ACC112 (cell line): Measurements from ENCODE around the gene EPHB3.

Experiments
- H2AFZ ChIP-seq: fragments of 200-600 bp; sonication (generic); one replicate; pipeline ENCODE4 v1.6.0; 2017; ENCODE audit warnings: antibody characterized with exemption, low read length; ENCODE audit not compliant: unreplicated experiment
- H3K27ac ChIP-seq: fragments of 200-600 bp; sonication (generic); 2 replicates; pipeline ENCODE4 v1.5.1; 2014; ENCODE audit warnings: low read depth, mild to moderate bottlenecking, antibody characterized with exemption, low read length, moderate library complexity
- H3K27me3 ChIP-seq: fragments of 200-600 bp; sonication (generic); 2 replicates; pipeline ENCODE4 v1.6.1; 2014; ENCODE audit warnings: mild to moderate bottlenecking, antibody characterized with exemption, low read length, moderate library complexity, mixed read lengths; ENCODE audit not compliant: insufficient read depth
- H3K36me3 ChIP-seq: fragments of 200-600 bp; sonication (generic); 2 replicates; pipeline ENCODE4 v1.6.1; 2016; ENCODE audit warnings: mild to moderate bottlenecking, antibody characterized with exemption, low read length, moderate library complexity, mixed read lengths; ENCODE audit not compliant: insufficient read depth
- H3K4me1 ChIP-seq: fragments of 200-600 bp; sonication (generic); one replicate; pipeline ENCODE4 v1.6.1; 2016; ENCODE audit warnings: low read length, mixed read lengths; ENCODE audit not compliant: insufficient read depth, unreplicated experiment, control insufficient read depth
- H3K4me3 ChIP-seq: fragments of 200-600 bp; sonication (generic); 2 replicates; pipeline ENCODE4 v1.5.1; 2014; ENCODE audit warnings: mild to moderate bottlenecking, low read depth, low read length
- H3K79me2 ChIP-seq: fragments of 200-600 bp; sonication (generic); one replicate; pipeline ENCODE4 v1.6.0; 2016; ENCODE audit warnings: low read length; ENCODE audit not compliant: control insufficient read depth, unreplicated experiment, insufficient read depth

The EPHB3 gene

GRCh38 chr3:184593220-184593927, 31.8 kb downstream of the EPHB3 start:
- H3K4me1 ChIP-seq = peaks cover 7% of the 10 kb centered on the region

GRCh38 chr3:184593928-184594303, 32.3 kb downstream of the EPHB3 start:
- Histone ChIP-seq H3K79me2 (no peaks in the 10 kb centered on the region), H3K36me3 (no peaks in the 10 kb centered on the region), H3K4me1 (peaks cover 7% of the 10 kb centered on the region), H3K27me3 (no peaks in the 10 kb centered on the region), H3K27ac (no peak overlapping the region), H2AFZ (no peak overlapping the region), H3K4me3 (no peak overlapping the region)

More at GRCh38 chr3:184593220-184593927, 31.8 kb downstream of the EPHB3 start:
- Histone ChIP-seq H2AFZ (no peak overlapping the region), H3K4me3 (no peak overlapping the region), H3K27me3 (peaks cover 2% of the 10 kb centered on the region; the same call in 1 of the 2 replicates), H3K36me3 (no peaks in the 10 kb centered on the region), H3K79me2 (no peaks in the 10 kb centered on the region), H3K27ac (no peak overlapping the region)

GRCh38 chr3:184594371-184595001, 32.9 kb downstream of the EPHB3 start:
- Histone ChIP-seq H3K27ac (no peak overlapping the region), H3K4me1 (peaks cover 7% of the 10 kb centered on the region), H3K27me3 (no peaks in the 10 kb centered on the region), H3K36me3 (no peaks in the 10 kb centered on the region), H3K4me3 (no peak overlapping the region), H2AFZ (no peak overlapping the region), H3K79me2 (no peaks in the 10 kb centered on the region)

- Histone ChIP-seq H3K4me1 (peaks cover 5% of the 10 kb centered on the region), H3K27me3 (peaks cover 3% of the 10 kb centered on the region; the same call in 1 of the 2 replicates), H3K79me2 (no peaks in the 10 kb centered on the region), H2AFZ (no peak overlapping the region), H3K27ac (no peak overlapping the region), H3K4me3 (no peak overlapping the region), H3K36me3 (no peaks in the 10 kb centered on the region)
Measured at GRCh38 chr3:184595726-184596125, 34.1 kb downstream of the EPHB3 start.

- H2AFZ ChIP-seq = no peak overlapping the region
- peaks cover 8% of the 10 kb centered on the region; the same call in 1 of the 2 replicates for H3K27me3 ChIP-seq
- no peaks in the 10 kb centered on the region for H3K4me1 ChIP-seq
- H3K27ac ChIP-seq = no peak overlapping the region
- H3K36me3 ChIP-seq = no peaks in the 10 kb centered on the region
- H3K4me3 ChIP-seq = no peak overlapping the region
- no peaks in the 10 kb centered on the region for H3K79me2 ChIP-seq
Measured at GRCh38 chr3:184596233-184596632, 34.6 kb downstream of the EPHB3 start.

DNA sequence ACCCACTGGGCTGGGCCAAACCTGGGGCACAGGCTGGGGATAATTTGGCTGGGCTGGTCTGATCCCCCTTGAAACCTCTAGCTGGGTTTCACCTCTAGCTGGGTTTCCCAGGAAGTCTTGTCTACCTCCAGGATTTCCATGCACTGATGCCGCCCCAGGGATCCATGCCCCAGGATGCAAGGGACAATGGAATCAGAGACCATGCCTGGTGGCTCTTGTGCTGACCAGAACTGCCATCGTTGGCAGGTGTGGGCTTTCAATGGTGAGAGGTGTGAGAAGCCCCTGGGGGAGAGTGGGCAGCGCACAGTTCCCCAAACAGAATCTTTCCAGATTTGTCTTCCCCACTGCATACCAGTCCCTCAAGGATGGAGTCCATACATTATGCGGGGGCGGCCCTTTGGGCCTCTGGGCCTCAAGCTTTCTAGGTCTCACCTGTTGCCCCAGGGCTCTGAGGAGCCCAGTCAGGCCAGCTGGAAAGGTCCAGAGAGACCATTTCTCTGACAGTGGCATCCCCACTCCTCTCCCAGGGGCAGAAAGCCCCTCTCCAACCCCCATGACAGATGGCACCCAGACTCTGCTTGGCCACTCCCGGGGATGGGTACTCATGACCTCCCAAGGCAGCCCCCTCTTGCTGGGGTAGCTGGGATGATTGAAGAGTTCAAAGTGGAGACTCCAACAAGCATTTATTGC, 35.4 kb downstream of the EPHB3 start:
- Histone ChIP-seq H2AFZ (no peak overlapping the region), H3K4me1 (no peaks in the 10 kb centered on the region), H3K79me2 (no peaks in the 10 kb centered on the region), H3K36me3 (no peaks in the 10 kb centered on the region), H3K4me3 (no peak overlapping the region), H3K27me3 (peaks cover 16% of the 10 kb centered on the region), H3K27ac (no peak overlapping the region)

DNA sequence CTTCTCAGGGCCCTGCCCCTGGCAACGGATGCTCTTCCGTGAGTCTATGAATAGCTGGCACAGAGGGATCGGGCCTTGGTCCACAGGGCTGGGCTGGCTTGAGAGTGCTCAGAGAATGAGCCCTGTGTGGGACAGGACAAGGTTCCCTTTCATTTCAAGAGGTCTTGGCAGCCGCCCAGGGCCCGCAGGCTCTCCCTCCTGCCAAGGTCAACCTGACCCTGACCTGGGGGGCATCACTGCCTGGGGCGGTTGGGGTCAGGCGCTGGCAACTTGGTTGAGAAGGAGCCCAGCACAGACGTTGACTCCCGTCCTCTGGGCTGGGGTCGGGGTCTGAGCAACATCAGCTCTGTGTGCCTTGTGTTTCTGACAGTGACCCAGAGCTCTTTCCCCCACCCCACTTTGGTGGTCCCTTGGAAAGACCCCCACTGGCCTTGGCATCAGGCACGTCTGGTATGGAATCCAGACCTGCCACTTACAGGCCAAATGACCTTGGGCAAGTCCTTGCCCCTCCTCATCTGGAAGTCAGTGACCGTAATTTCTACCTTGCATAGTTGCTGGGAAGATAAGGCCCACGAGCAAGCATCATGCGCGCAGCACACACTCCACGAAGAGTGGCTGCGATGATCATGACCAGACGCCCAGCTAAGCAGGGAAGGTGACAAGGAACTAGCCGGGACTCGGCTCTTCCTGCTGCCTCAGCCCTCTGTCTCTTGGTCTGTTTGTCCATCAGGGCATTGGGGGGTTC, 36.4 kb downstream of the EPHB3 start:
- no peaks in the 10 kb centered on the region for H3K36me3 ChIP-seq
- H3K4me3 ChIP-seq = no peak overlapping the region
- peaks cover 7% of the 10 kb centered on the region for H3K4me1 ChIP-seq
- no peak overlapping the region for H3K27ac ChIP-seq
- H3K27me3 ChIP-seq = peaks cover 26% of the 10 kb centered on the region
- H3K79me2 ChIP-seq = no peaks in the 10 kb centered on the region
- no peak overlapping the region for H2AFZ ChIP-seq

GRCh38 chr3:184598574-184598927, 37.0 kb downstream of the EPHB3 start:
- peaks cover 32% of the 10 kb centered on the region for H3K27me3 ChIP-seq
- no peak overlapping the region for H3K4me3 ChIP-seq
- peaks cover 8% of the 10 kb centered on the region for H3K4me1 ChIP-seq
- no peak overlapping the region for H3K27ac ChIP-seq
- no peak overlapping the region for H2AFZ ChIP-seq
- no peaks in the 10 kb centered on the region for H3K79me2 ChIP-seq
- H3K36me3 ChIP-seq = no peaks in the 10 kb centered on the region

GRCh38 chr3:184599143-184599542, 37.6 kb downstream of the EPHB3 start:
- no peaks in the 10 kb centered on the region for H3K79me2 ChIP-seq
- peaks cover 38% of the 10 kb centered on the region for H3K27me3 ChIP-seq
- no peaks in the 10 kb centered on the region for H3K36me3 ChIP-seq
- H2AFZ ChIP-seq = no peak overlapping the region
- no peak overlapping the region for H3K27ac ChIP-seq
- no peak overlapping the region for H3K4me3 ChIP-seq
- peaks cover 8% of the 10 kb centered on the region for H3K4me1 ChIP-seq

DNA sequence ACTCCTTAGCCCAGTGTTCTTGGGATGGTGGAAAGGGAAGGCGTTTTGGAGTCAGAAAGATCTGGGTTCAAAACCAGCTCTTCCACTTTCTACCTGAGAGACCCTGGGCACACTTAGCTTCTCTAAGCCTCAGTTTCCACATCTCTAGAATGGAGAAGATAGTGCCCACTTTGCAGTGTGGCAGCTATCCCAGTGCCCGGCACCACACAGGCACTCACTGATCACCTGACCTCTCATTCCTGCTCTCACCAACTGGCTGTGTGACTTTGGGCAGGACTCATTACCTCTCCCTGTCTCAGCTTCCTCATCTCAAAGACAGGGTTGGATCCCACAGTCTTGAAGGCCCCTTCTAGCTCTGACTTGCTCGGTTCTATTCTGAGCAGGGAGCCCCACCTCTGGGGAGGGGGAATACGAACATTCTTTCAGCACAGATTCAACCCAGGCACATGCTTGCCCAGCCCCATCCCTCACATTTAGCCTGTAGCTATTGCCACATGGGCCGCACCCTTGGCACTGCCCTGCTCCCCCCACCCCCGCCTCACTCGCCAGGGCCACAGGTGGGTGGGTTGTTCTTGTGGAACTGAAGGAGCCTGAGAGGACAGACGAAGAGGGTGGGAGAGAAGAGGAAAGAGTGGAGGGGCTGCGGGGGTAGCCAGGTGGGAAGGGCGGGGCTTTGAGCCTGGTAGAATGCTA, 39.2 kb downstream of the EPHB3 start:
- H3K27ac ChIP-seq = no peak overlapping the region
- H3K4me1 ChIP-seq = peaks cover 8% of the 10 kb centered on the region
- H3K27me3 ChIP-seq = peaks cover 53% of the 10 kb centered on the region
- H3K79me2 ChIP-seq = no peaks in the 10 kb centered on the region
- H2AFZ ChIP-seq = no peak overlapping the region
- H3K4me3 ChIP-seq = no peak overlapping the region
- H3K36me3 ChIP-seq = no peaks in the 10 kb centered on the region
